Mucosa of rectum (tissue), 2 donors: ENCODE results near the gene CCDC70.
"Not testable (repeated sequence)": the region's sequence is repeated elsewhere in the genome, so short reads cannot be mapped to it uniquely, and the experiment has no call there.

Source experiments
- H3K27ac ChIP-seq, 2 donors: one replicate each; pipeline ENCODE4 v1.7.0; 2013; ENCODE audit warnings: inconsistent platforms in 2 of 2, low read depth in 2 of 2, low read length in 2 of 2
- H3K27me3 ChIP-seq, 2 donors: one replicate each; pipeline ENCODE4 v1.7.0; 2013; ENCODE audit warnings: low read length in 2 of 2; ENCODE audit not compliant: control insufficient read depth in 2 of 2, insufficient read depth in 2 of 2
- H3K36me3 ChIP-seq, 2 donors: one replicate each; pipeline ENCODE4 v1.7.0; 2013; ENCODE audit warnings: low read length in 2 of 2; ENCODE audit not compliant: control insufficient read depth in 2 of 2, insufficient read depth in 2 of 2
- H3K4me1 ChIP-seq, 2 donors: one replicate each; pipeline ENCODE4 v1.7.0; 2013; ENCODE audit warnings: low read length in 2 of 2, mild to moderate bottlenecking in 1 of 2; ENCODE audit not compliant: control insufficient read depth in 2 of 2, insufficient read depth in 2 of 2
- H3K4me3 ChIP-seq, 2 donors: one replicate each; pipeline ENCODE4 v1.7.0; 2013; ENCODE audit warnings: low read length in 2 of 2
- H3K9ac ChIP-seq, 2 donors: one replicate each; pipeline ENCODE4 v1.7.0; 2013; ENCODE audit warnings: low read length in 2 of 2, low read depth in 1 of 2, mild to moderate bottlenecking in 1 of 2
- H3K9me3 ChIP-seq, 2 donors: one replicate each; pipeline ENCODE4 v1.7.0; 2013; ENCODE audit warnings: low read length in 2 of 2; ENCODE audit not compliant: control insufficient read depth in 2 of 2
- donor health status: healthy.
- donor health status: Normal muscosa, but diverticular disease.

Gene CCDC70

GRCh38 chr13:51902776-51903175, 41.0 kb downstream of the CCDC70 start:
- no peak overlapping the region for H3K27ac ChIP-seq
- no peaks in the 10 kb centered on the region for H3K4me1 ChIP-seq
- H3K9me3 ChIP-seq = no peaks in the 10 kb centered on the region
- no peaks in the 10 kb centered on the region for H3K36me3 ChIP-seq
- H3K4me3 ChIP-seq = no peak overlapping the region
- no peaks in the 10 kb centered on the region for H3K27me3 ChIP-seq
- H3K9ac ChIP-seq = no peak overlapping the region

GRCh38 chr13:51905787-51906186, 44.0 kb downstream of the CCDC70 start:
- no peaks in the 10 kb centered on the region for H3K4me1 ChIP-seq
- no peak overlapping the region for H3K9ac ChIP-seq
- H3K27me3 ChIP-seq = no peaks in the 10 kb centered on the region
- no peak overlapping the region for H3K27ac ChIP-seq
- no peak overlapping the region for H3K4me3 ChIP-seq
- H3K36me3 ChIP-seq = no peaks in the 10 kb centered on the region
- H3K9me3 ChIP-seq = no peaks in the 10 kb centered on the region

GRCh38 chr13:51906581-51906980, 44.8 kb downstream of the CCDC70 start:
- Histone ChIP-seq H3K9ac (no peak overlapping the region), H3K4me3 (no peak overlapping the region), H3K4me1 (no peaks in the 10 kb centered on the region), H3K27ac (no peak overlapping the region), H3K36me3 (no peaks in the 10 kb centered on the region), H3K27me3 (no peaks in the 10 kb centered on the region), H3K9me3 (no peaks in the 10 kb centered on the region)

- Histone ChIP-seq H3K4me3 (no peak overlapping the region), H3K27ac (no peak overlapping the region), H3K36me3 (no peaks in the 10 kb centered on the region), H3K9ac (no peak overlapping the region), H3K27me3 (no peaks in the 10 kb centered on the region), H3K4me1 (no peaks in the 10 kb centered on the region), H3K9me3 (no peaks in the 10 kb centered on the region)
Measured at GRCh38 chr13:51907040-51907732, 45.4 kb downstream of the CCDC70 start.

- not testable (repeated sequence) for H3K9me3 ChIP-seq, H3K4me1 ChIP-seq, H3K4me3 ChIP-seq, H3K27ac ChIP-seq, H3K27me3 ChIP-seq, H3K9ac ChIP-seq, H3K36me3 ChIP-seq
Measured at GRCh38 chr13:51909265-51909664, 47.5 kb downstream of the CCDC70 start.

GRCh38 chr13:51910508-51910907, 48.7 kb downstream of the CCDC70 start:
- no peaks in the 10 kb centered on the region for H3K9me3 ChIP-seq
- no peaks in the 10 kb centered on the region for H3K36me3 ChIP-seq
- H3K9ac ChIP-seq = no peak overlapping the region
- H3K27ac ChIP-seq = no peak overlapping the region
- H3K4me1 ChIP-seq = no peaks in the 10 kb centered on the region
- H3K4me3 ChIP-seq = no peak overlapping the region
- no peaks in the 10 kb centered on the region for H3K27me3 ChIP-seq

- Histone ChIP-seq H3K36me3 (no peaks in the 10 kb centered on the region), H3K9me3 (no peaks in the 10 kb centered on the region), H3K27me3 (no peaks in the 10 kb centered on the region), H3K9ac (no peak overlapping the region), H3K4me3 (no peak overlapping the region), H3K4me1 (no peaks in the 10 kb centered on the region), H3K27ac (no peak overlapping the region)
Measured at GRCh38 chr13:51912091-51912490, 50.3 kb downstream of the CCDC70 start.

GRCh38 chr13:51912511-51913225, 50.9 kb downstream of the CCDC70 start:
- no peak overlapping the region for H3K27ac ChIP-seq
- H3K27me3 ChIP-seq = no peaks in the 10 kb centered on the region
- H3K36me3 ChIP-seq = no peaks in the 10 kb centered on the region
- H3K4me3 ChIP-seq = no peak overlapping the region
- H3K9ac ChIP-seq = no peak overlapping the region
- H3K4me1 ChIP-seq = no peaks in the 10 kb centered on the region
- H3K9me3 ChIP-seq = no peaks in the 10 kb centered on the region

GRCh38 chr13:51913421-51914136, 51.8 kb downstream of the CCDC70 start:
- Histone ChIP-seq H3K4me3 (no peak overlapping the region), H3K36me3 (no peaks in the 10 kb centered on the region), H3K9me3 (no peaks in the 10 kb centered on the region), H3K4me1 (no peaks in the 10 kb centered on the region), H3K27me3 (no peaks in the 10 kb centered on the region), H3K27ac (no peak overlapping the region), H3K9ac (peak overlapping the region in 1 of 2 donors; percentile 32)

- no peaks in the 10 kb centered on the region for H3K4me1 ChIP-seq
- H3K9me3 ChIP-seq = no peaks in the 10 kb centered on the region
- no peak overlapping the region for H3K27ac ChIP-seq
- H3K27me3 ChIP-seq = no peaks in the 10 kb centered on the region
- no peak overlapping the region for H3K9ac ChIP-seq
- H3K36me3 ChIP-seq = no peaks in the 10 kb centered on the region
- no peak overlapping the region for H3K4me3 ChIP-seq
Measured at GRCh38 chr13:51914137-51914493, 52.3 kb downstream of the CCDC70 start.
